GM12878 (cell line): ENCODE measurements around the gene SF3B4.

Source experiments
- CEBPB ChIP-seq, 2 experiments: fragments of 150-350 bp in 1 of 2; IDR thresholded peaks; 2 replicates each; pipeline ENCODE4 v1.6.1; 2012 to 2014; ENCODE audit warnings: low read depth in 2 of 2, low read length in 2 of 2, borderline replicate concordance in 1 of 2, inconsistent platforms in 1 of 2
- IRF3 ChIP-seq: fragments of 450-650 bp; IDR thresholded peaks from 2 replicates; pipeline ENCODE4 v1.6.1; 2014; ENCODE audit warnings: mild to moderate bottlenecking
- MAX ChIP-seq: IDR thresholded peaks from 2 replicates; pipeline ENCODE4 v1.6.1; 2012; ENCODE audit warnings: low read depth, low read length, improper control_type of control experiment
- NRF1 ChIP-seq: conservative IDR thresholded peaks from 2 replicates; pipeline ENCODE4 v1.6.1; 2011; ENCODE audit warnings: mild to moderate bottlenecking, low read depth, low read length, improper control_type of control experiment
- POLR2A ChIP-seq: IDR thresholded peaks from 2 replicates; pipeline ENCODE4 v1.6.1; 2011; ENCODE audit warnings: low read depth, mild to moderate bottlenecking, low read length
- POLR2AphosphoS2 ChIP-seq: IDR thresholded peaks from 2 replicates; pipeline ENCODE4 v1.6.1; 2011; ENCODE audit warnings: low read depth, mild to moderate bottlenecking, low read length, improper control_type of control experiment, moderate library complexity
- RFX5 ChIP-seq: IDR thresholded peaks from 2 replicates; pipeline ENCODE4 v1.6.1; 2011; ENCODE audit warnings: low read depth, low read length, improper control_type of control experiment
- TAF1 ChIP-seq: IDR thresholded peaks from 2 replicates; pipeline ENCODE4 v1.6.1; 2011; ENCODE audit warnings: mild to moderate bottlenecking, low read depth, low read length, borderline replicate concordance
- TF ChIP-seq, protein P1 (sequence below), 3 experiments: IDR thresholded peaks in 2 of 3; conservative IDR thresholded peaks in 1 of 3; 2 replicates each; pipeline ENCODE4 v1.5.1; 2011; ENCODE audit warnings: low read depth in 3 of 3, low read length in 3 of 3, mild to moderate bottlenecking in 3 of 3, control low read depth in 2 of 3, moderate library complexity in 2 of 3, inconsistent platforms in 1 of 3, mixed read lengths in 1 of 3; ENCODE audit not compliant: control insufficient read depth in 2 of 3, insufficient read depth in 1 of 3; ENCODE audit errors: extremely low read depth in 1 of 3
- TF ChIP-seq, protein P2 (sequence below): IDR thresholded peaks from 2 replicates; pipeline ENCODE4 v1.6.1; 2012; ENCODE audit warnings: mild to moderate bottlenecking, low read depth, low read length

GRCh38 chr1:149915429-149916192, 12.0 kb downstream of the SF3B4 start:
- TF ChIP-seq, protein P1, sequence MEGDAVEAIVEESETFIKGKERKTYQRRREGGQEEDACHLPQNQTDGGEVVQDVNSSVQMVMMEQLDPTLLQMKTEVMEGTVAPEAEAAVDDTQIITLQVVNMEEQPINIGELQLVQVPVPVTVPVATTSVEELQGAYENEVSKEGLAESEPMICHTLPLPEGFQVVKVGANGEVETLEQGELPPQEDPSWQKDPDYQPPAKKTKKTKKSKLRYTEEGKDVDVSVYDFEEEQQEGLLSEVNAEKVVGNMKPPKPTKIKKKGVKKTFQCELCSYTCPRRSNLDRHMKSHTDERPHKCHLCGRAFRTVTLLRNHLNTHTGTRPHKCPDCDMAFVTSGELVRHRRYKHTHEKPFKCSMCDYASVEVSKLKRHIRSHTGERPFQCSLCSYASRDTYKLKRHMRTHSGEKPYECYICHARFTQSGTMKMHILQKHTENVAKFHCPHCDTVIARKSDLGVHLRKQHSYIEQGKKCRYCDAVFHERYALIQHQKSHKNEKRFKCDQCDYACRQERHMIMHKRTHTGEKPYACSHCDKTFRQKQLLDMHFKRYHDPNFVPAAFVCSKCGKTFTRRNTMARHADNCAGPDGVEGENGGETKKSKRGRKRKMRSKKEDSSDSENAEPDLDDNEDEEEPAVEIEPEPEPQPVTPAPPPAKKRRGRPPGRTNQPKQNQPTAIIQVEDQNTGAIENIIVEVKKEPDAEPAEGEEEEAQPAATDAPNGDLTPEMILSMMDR (IDR thresholded peaks at IDR 0.05 in 2 of 3, conservative IDR thresholded peaks at IDR 0.05 in 1 of 3; ENCODE audit: control insufficient read depth in 2 of 3, extremely low read depth in 1 of 3, insufficient read depth in 1 of 3, low read depth in 3 of 3, low read length in 3 of 3), result no peak
- TF ChIP-seq MAX, result no peak
- no peak for TF ChIP-seq POLR2A
- TF ChIP-seq NRF1, result no peak
- no peak for TF ChIP-seq IRF3
- TF ChIP-seq CEBPB (IDR thresholded peaks at IDR 0.05; ENCODE audit: borderline replicate concordance in 1 of 2, low read depth in 2 of 2, low read length in 2 of 2), result no peak
- no peak for TF ChIP-seq POLR2AphosphoS2
- TF ChIP-seq TAF1, result no peak
- TF ChIP-seq, protein P2, sequence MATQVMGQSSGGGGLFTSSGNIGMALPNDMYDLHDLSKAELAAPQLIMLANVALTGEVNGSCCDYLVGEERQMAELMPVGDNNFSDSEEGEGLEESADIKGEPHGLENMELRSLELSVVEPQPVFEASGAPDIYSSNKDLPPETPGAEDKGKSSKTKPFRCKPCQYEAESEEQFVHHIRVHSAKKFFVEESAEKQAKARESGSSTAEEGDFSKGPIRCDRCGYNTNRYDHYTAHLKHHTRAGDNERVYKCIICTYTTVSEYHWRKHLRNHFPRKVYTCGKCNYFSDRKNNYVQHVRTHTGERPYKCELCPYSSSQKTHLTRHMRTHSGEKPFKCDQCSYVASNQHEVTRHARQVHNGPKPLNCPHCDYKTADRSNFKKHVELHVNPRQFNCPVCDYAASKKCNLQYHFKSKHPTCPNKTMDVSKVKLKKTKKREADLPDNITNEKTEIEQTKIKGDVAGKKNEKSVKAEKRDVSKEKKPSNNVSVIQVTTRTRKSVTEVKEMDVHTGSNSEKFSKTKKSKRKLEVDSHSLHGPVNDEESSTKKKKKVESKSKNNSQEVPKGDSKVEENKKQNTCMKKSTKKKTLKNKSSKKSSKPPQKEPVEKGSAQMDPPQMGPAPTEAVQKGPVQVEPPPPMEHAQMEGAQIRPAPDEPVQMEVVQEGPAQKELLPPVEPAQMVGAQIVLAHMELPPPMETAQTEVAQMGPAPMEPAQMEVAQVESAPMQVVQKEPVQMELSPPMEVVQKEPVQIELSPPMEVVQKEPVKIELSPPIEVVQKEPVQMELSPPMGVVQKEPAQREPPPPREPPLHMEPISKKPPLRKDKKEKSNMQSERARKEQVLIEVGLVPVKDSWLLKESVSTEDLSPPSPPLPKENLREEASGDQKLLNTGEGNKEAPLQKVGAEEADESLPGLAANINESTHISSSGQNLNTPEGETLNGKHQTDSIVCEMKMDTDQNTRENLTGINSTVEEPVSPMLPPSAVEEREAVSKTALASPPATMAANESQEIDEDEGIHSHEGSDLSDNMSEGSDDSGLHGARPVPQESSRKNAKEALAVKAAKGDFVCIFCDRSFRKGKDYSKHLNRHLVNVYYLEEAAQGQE, result no peak
- no peak for TF ChIP-seq RFX5
